GM12878 (cell line): ENCODE results near the gene MACF1. TPM values are rescaled to one million over a fixed set of nuclear protein-coding genes. Genes with fewer than 3 reads are reported as not detected.

ENCODE experiments used
- ATF2 ChIP-seq: IDR thresholded peaks from 2 replicates; pipeline ENCODE4 v1.6.1; 2012; ENCODE audit warnings: low read length, inconsistent platforms
- ATF3 ChIP-seq: IDR thresholded peaks from 2 replicates; pipeline ENCODE4 v1.6.1; 2011; ENCODE audit warnings: low read depth, mild to moderate bottlenecking, low read length, moderate library complexity, borderline replicate concordance; ENCODE audit errors: extremely low read depth
- NBN ChIP-seq: fragments of 450-650 bp; IDR thresholded peaks from 2 replicates; pipeline ENCODE4 v1.6.1; 2016
- RELA ChIP-seq: fragments of 450-650 bp; IDR thresholded peaks from 2 replicates; pipeline ENCODE4 v1.8.0; 2014; ENCODE audit warnings: borderline replicate concordance; ENCODE audit not compliant: partially characterized antibody
- STAT1 ChIP-seq: fragments of 450-650 bp; conservative IDR thresholded peaks from 2 replicates; pipeline ENCODE4 v1.6.1; 2014; ENCODE audit warnings: antibody characterized with exemption, mild to moderate bottlenecking
- SUPT20H ChIP-seq: IDR thresholded peaks from 2 replicates; pipeline ENCODE4 v1.6.1; 2011; ENCODE audit warnings: low read depth, mild to moderate bottlenecking, low read length, moderate library complexity, borderline replicate concordance; ENCODE audit not compliant: control insufficient read depth
- ZBTB4 ChIP-seq: fragments of 450-650 bp; formaldehyde crosslinking; IDR thresholded peaks from 2 replicates; pipeline ENCODE4 v1.4.0; 2022; ENCODE audit warnings: mild to moderate bottlenecking, moderate library complexity
- ZNF24 ChIP-seq: fragments of 450-650 bp; IDR thresholded peaks from 2 replicates; pipeline ENCODE4 v1.6.1; 2017; ENCODE audit warnings: antibody characterized with exemption, mild to moderate bottlenecking
- polyA plus RNA-seq, 11 experiments: library from polyadenylated mRNA; depleted of rRNA in 4 of 11; unstranded in 6 of 11; stranded (reverse) in 5 of 11; fragments of >200 nt; fragmentation: Nextera tagmentation in 4 of 11; fragmentation: Illumina TruSeq in 1 of 11; extraction: Ambion mirVana in 4 of 11; extraction: Trizol in 1 of 11; gene quantifications; 1 replicate in 1 of 11; 2 replicates in 10 of 11; pipeline versions ENCODE4 v1.2.1 to v1.2.3, GENCODE V29; 2011 to 2016; ENCODE audit warnings: inconsistent platforms in 2 of 11, missing spikeins in 2 of 11, low read depth in 1 of 11
- total RNA-seq, 4 experiments: library from RNA; depleted of rRNA in 3 of 4; stranded (reverse); fragments of >200 nt in 3 of 4; fragmentation: Illumina TruSeq in 1 of 4; extraction: Trizol in 1 of 4; gene quantifications; 2 replicates each; pipeline versions ENCODE4 v1.2.1 to v1.2.3, GENCODE V29; 2013 to 2021

Gene MACF1
- total and polyA plus RNA-seq, 10 of the 15 experiments (the other 5 are each of a cell fraction or from before 2014, with no cell fraction given): 15.5 to 201 (median 76.9) TPM

- TF ChIP-seq ATF2 (no peak), ZNF24 (no peak), STAT1 (no peak), NBN (no peak), RELA (no peak), ATF3 (no peak), ZBTB4 (CRISPR knock-in tag) (no peak), SUPT20H (no peak)
Measured at GRCh38 chr1:39413902-39414528, 209.5 kb downstream of the MACF1 start (continued).
